Vagina (tissue), 2 donors: ENCODE data around the gene CREB5. TPM values are rescaled to one million over a fixed set of nuclear protein-coding genes. Genes with fewer than 3 reads are reported as not detected.

Experiments
- DNase-seq, 2 donors: peaks; one replicate each; pipeline ENCODE4 v3.0.0-alpha.2; 2017; ENCODE audit errors: extremely low spot score in 2 of 2
- H3K27ac ChIP-seq: fragments of 200-600 bp; sonication (generic); one replicate; pipeline ENCODE4 v1.5.1; 2019
- H3K27me3 ChIP-seq: fragments of 200-600 bp; sonication (generic); one replicate; pipeline ENCODE4 v1.5.1; 2019
- H3K36me3 ChIP-seq, 2 donors: fragments of 200-600 bp; sonication (generic); one replicate each; pipeline ENCODE4 v1.5.1; 2017 to 2019
- H3K4me1 ChIP-seq: fragments of 200-600 bp; sonication (generic); one replicate; pipeline ENCODE4 v1.5.1; 2019
- H3K4me3 ChIP-seq, 2 donors: fragments of 200-600 bp; sonication (generic); 1 replicate in 1 of 2; 2 replicates in 1 of 2; pipeline ENCODE4 v1.5.1; 2016 to 2019
- H3K9me3 ChIP-seq: fragments of 200-600 bp; sonication (generic); one replicate; pipeline ENCODE4 v1.5.1; 2019
- POLR2A ChIP-seq, 2 donors: fragments of 450-650 bp; IDR thresholded peaks; one replicate each; pipeline ENCODE4 v1.6.1; 2017; ENCODE audit warnings: antibody characterized with exemption in 2 of 2, mild to moderate bottlenecking in 2 of 2, moderate library complexity in 2 of 2
- POLR2AphosphoS5 ChIP-seq, 2 donors: sonication (generic); formaldehyde crosslinking; IDR thresholded peaks; one replicate each; pipeline ENCODE4 v1.9.0; 2017; ENCODE audit warnings: antibody characterized with exemption in 2 of 2, mild to moderate bottlenecking in 2 of 2, low read depth in 1 of 2; ENCODE audit not compliant: insufficient read depth in 1 of 2
- intact Hi-C: fragments of 100-400 bp; cut with DNase I; formaldehyde crosslinking; loops from one replicate; pipeline ENCODE4 v1.15.1; 2023
- total RNA-seq: library from RNA; depleted of rRNA; stranded (reverse); fragments of >200 nt; gene quantifications from one replicate; pipeline ENCODE4 v1.2.3, GENCODE V29; 2016
- TF ChIP-seq, protein P1 (sequence below), 3 experiments: fragments of 450-650 bp in 2 of 3; fragments of 200-600 bp in 1 of 3; sonication (generic) in 1 of 3; IDR thresholded peaks; one replicate each; pipeline ENCODE4 v1.5.1; 2017 to 2019; ENCODE audit warnings: antibody characterized with exemption in 3 of 3, mild to moderate bottlenecking in 2 of 3, moderate library complexity in 2 of 3

The CREB5 gene
- total RNA-seq, 1 donor from 2014 or later = 23.1 TPM

DNA sequence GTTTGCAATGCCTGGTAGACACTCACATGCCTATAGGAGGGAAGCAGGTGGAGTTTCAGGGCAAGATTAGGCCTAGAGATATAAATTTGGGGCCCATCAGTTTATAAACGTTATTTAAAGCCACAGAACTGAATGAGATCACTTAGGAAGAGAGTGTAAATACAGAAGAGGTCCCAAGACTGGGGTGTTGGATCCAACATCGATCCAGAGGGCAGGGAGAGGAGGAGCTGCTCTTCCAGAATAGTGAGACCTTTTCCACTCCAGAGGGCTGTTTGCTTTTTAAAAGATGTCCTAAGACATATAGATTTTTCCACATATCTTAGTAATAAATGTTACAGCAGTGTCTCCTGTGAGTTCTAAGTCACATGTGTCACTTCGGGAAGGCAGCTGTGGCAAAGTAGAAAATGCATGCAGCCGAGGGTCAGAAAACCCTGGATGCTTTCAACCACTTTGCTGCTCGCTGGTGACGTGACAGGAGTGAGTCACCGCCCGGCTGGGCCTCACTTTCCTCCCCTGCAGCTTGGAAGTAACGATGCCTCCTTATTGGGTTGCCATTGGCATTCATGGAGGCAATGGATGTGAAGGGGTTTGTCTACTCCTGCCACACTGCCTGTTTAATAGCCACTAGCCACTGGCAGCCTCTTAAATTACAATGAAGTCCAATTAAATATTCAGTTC is 450.4 kb downstream of the CREB5 start:
- Histone ChIP-seq H3K4me1 (no peaks in the 10 kb centered on the region), H3K9me3 (no peaks in the 10 kb centered on the region), H3K4me3 (no peak overlapping the region), H3K27ac (no peak overlapping the region), H3K27me3 (no peaks in the 10 kb centered on the region), H3K36me3 (no peaks in the 10 kb centered on the region)
- DNase-seq = no peak
- TF ChIP-seq POLR2A (IDR thresholded peaks at IDR 0.05) (no peak), POLR2AphosphoS5 (IDR thresholded peaks at IDR 0.05; ENCODE audit: insufficient read depth in 1 of 2, low read depth in 1 of 2) (no peak)
- TF ChIP-seq, protein P1, sequence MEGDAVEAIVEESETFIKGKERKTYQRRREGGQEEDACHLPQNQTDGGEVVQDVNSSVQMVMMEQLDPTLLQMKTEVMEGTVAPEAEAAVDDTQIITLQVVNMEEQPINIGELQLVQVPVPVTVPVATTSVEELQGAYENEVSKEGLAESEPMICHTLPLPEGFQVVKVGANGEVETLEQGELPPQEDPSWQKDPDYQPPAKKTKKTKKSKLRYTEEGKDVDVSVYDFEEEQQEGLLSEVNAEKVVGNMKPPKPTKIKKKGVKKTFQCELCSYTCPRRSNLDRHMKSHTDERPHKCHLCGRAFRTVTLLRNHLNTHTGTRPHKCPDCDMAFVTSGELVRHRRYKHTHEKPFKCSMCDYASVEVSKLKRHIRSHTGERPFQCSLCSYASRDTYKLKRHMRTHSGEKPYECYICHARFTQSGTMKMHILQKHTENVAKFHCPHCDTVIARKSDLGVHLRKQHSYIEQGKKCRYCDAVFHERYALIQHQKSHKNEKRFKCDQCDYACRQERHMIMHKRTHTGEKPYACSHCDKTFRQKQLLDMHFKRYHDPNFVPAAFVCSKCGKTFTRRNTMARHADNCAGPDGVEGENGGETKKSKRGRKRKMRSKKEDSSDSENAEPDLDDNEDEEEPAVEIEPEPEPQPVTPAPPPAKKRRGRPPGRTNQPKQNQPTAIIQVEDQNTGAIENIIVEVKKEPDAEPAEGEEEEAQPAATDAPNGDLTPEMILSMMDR (IDR thresholded peaks at IDR 0.05) = no peak
- intact Hi-C loops = no loop called here

DNA sequence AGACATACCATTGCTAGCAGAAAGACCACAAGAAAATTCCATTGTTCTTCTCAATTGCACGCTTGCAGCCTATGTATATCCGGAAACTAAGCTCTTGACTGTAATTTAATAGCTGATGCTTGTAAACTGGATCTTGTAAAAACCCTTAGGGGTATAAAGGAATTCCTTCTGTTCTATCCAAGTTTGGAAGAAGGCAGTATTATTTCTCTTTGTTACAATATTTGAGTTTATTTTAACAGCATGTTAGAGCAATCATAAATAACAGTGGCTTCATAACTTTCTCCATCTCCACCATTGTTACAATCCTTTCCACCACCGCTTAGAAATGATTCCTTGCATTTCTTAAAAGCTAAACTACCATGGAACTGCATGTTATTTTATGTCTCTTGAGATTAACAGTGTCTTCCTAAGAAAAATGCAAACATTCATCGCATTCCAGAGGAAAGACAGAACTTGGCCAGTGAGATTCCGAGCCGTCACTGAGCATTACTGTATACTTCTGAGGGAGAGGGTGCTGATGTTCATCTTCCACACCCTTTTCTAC is 453.4 kb downstream of the CREB5 start:
- H3K9me3 ChIP-seq = no peaks in the 10 kb centered on the region
- H3K36me3 ChIP-seq = no peaks in the 10 kb centered on the region
- H3K27me3 ChIP-seq = no peaks in the 10 kb centered on the region
- no peak overlapping the region for H3K27ac ChIP-seq
- no peaks in the 10 kb centered on the region for H3K4me1 ChIP-seq
- no peak for DNase-seq
- intact Hi-C loops = no loop called here
- no peak for TF ChIP-seq POLR2A (IDR thresholded peaks at IDR 0.05)
- TF ChIP-seq, protein P1 (IDR thresholded peaks at IDR 0.05) = no peak
- no peak for TF ChIP-seq POLR2AphosphoS5 (IDR thresholded peaks at IDR 0.05; ENCODE audit: insufficient read depth in 1 of 2, low read depth in 1 of 2)
- H3K4me3 ChIP-seq = no peak overlapping the region

DNA sequence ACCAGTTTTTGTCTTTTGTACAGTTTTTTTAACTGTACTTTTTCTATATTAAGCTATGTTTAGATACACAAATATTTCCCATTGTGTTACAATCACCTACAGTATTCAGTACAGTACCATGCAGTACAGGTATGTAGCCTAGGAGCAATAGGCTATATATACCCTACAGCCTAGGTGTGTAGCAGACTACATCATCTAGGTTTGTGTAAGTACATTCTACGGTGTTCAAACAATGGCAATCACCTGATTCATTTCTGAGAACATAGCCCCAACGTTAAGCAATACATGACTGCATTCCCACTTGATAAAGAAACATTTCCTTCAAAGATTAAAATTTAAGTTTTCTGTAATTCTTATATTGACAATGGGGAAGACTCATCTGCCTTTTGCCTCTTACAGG is 456.4 kb downstream of the CREB5 start:
- TF ChIP-seq, protein P1 (IDR thresholded peaks at IDR 0.05) = no peak
- no peak for TF ChIP-seq POLR2AphosphoS5 (IDR thresholded peaks at IDR 0.05; ENCODE audit: insufficient read depth in 1 of 2, low read depth in 1 of 2)
- no peak for TF ChIP-seq POLR2A (IDR thresholded peaks at IDR 0.05)
- Histone ChIP-seq H3K36me3 (no peaks in the 10 kb centered on the region), H3K4me1 (no peaks in the 10 kb centered on the region), H3K9me3 (no peaks in the 10 kb centered on the region), H3K27ac (no peak overlapping the region), H3K4me3 (no peak overlapping the region), H3K27me3 (no peaks in the 10 kb centered on the region)
- DNase-seq = no peak
- intact Hi-C loops = no loop called here

DNA sequence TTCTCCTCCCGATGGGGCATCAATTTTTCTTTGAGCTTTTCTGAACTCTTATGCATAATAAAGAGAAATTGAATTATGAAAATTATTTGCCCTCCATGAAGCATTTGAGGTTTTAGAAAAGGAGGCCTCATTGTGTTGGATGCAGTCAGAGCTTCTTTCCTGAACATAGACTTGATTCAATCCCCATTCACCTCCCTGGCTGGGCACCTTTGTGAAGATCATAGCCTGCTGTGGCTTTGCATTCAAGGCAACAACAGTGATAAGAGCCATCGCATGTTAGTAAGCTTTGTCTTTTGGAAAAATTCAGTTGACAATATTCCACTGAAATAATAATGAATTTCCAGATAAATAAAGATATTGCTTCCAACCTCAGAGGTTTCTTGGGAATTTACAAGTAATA is 458.8 kb downstream of the CREB5 start:
- Histone ChIP-seq H3K27ac (no peak overlapping the region), H3K36me3 (no peaks in the 10 kb centered on the region), H3K4me1 (no peaks in the 10 kb centered on the region), H3K27me3 (no peaks in the 10 kb centered on the region), H3K4me3 (no peak overlapping the region), H3K9me3 (no peaks in the 10 kb centered on the region)
- DNase-seq = no peak
- intact Hi-C loops = no loop called here
- TF ChIP-seq, protein P1 (IDR thresholded peaks at IDR 0.05) = no peak

DNA sequence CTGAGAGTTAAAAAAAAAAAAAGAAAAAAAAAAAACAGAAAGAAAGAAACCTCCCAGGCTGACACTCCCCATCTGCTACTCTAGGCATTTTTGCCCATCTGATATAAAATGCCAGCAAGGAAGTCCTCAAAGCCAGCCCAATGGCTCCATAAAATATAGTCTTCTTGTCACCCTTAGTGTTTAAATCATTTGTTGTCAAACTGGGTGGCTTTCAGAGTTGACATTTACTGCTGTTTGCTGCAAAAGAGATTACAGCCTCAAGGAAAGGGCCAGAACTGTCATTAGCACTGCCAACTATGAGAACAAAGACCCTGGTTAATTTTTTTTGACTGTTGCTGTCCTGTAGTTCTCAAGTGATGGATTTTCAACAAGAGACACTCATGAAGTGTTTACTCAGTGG is 459.3 kb downstream of the CREB5 start:
- intact Hi-C loops = no loop called here
- Histone ChIP-seq H3K27me3 (no peaks in the 10 kb centered on the region), H3K4me1 (no peaks in the 10 kb centered on the region), H3K4me3 (no peak overlapping the region), H3K9me3 (no peaks in the 10 kb centered on the region), H3K36me3 (no peaks in the 10 kb centered on the region), H3K27ac (no peak overlapping the region)
- DNase-seq = no peak
- TF ChIP-seq POLR2AphosphoS5 (IDR thresholded peaks at IDR 0.05; ENCODE audit: insufficient read depth in 1 of 2, low read depth in 1 of 2) (no peak), POLR2A (IDR thresholded peaks at IDR 0.05) (no peak)
- TF ChIP-seq, protein P1 (IDR thresholded peaks at IDR 0.05) = no peak
